ENCODE results near the gene OTOG. TPM values are rescaled to one million over a fixed set of nuclear protein-coding genes. Genes with fewer than 3 reads are reported as not detected.

The OTOG gene
- total RNA-seq, 4 donors from 2014 or later = 0.09 TPM; not detected in 3

DNA sequence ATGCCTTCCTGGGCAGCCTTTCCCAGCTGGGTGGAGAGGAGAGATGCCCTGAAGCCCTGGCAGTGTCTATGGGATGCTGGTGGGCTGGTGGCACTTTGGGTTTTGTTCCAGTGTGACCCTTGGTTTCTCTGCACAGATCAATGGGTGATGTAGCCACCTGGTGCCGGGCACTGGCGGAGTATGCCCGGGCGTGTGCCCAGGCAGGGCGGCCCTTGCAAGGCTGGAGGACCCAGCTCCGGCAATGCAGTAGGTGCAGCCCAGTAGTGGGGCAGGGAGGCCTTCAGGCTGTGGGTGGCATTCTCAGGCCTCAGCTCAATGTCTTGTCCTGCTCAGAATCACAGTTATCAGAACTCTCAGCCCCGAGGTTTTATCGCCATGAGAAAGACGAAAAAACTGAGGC is 11.9 kb downstream of the OTOG start:
- Histone ChIP-seq H3K36me3 (no peaks in the 10 kb centered on the region), H3K9me3 (no peaks in the 10 kb centered on the region), H3K27ac (no peak overlapping the region), H3K4me1 (no peaks in the 10 kb centered on the region), H3K27me3 (no peaks in the 10 kb centered on the region), H3K4me3 (no peak overlapping the region)
- no peak for DNase-seq
- TF ChIP-seq, protein P1, sequence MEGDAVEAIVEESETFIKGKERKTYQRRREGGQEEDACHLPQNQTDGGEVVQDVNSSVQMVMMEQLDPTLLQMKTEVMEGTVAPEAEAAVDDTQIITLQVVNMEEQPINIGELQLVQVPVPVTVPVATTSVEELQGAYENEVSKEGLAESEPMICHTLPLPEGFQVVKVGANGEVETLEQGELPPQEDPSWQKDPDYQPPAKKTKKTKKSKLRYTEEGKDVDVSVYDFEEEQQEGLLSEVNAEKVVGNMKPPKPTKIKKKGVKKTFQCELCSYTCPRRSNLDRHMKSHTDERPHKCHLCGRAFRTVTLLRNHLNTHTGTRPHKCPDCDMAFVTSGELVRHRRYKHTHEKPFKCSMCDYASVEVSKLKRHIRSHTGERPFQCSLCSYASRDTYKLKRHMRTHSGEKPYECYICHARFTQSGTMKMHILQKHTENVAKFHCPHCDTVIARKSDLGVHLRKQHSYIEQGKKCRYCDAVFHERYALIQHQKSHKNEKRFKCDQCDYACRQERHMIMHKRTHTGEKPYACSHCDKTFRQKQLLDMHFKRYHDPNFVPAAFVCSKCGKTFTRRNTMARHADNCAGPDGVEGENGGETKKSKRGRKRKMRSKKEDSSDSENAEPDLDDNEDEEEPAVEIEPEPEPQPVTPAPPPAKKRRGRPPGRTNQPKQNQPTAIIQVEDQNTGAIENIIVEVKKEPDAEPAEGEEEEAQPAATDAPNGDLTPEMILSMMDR (IDR thresholded peaks at IDR 0.05) = no peak
- TF ChIP-seq POLR2A (IDR thresholded peaks at IDR 0.05) = no peak

DNA sequence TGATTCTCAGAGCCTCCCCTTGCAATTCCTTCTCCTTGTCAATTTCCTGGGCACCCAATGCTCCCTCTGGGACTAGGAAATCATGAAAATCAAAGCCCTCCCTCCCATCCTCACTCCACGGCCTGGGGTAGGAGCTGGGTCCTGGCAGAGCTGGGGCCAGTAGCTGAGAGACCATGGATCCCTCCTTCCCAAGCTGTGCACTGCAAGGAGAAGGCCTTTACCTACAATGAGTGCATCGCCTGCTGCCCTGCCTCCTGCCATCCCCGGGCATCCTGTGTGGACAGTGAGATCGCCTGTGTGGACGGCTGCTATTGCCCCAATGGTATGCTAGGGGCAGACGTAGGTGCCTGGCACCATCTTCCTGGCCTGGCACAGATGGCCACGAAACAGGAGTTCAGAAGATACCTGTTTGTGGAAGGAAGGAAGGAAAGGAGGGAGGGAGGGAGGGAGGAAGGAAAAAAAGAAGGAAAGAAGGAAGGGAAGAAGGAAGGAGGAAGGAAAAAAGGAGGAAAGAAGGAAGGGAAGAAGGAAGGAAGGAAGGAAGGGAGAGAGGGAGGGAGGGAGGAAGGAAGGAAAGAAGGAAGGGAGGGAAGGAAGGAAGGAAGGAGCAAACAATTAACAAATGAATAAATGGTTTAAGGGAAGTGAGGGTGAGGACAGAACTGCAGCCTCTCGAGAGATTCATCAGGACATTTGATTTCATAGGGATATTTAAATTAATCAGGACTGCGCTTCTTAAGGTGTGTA is 12.5 kb downstream of the OTOG start:
- Histone ChIP-seq H3K4me1 (no peaks in the 10 kb centered on the region), H3K27me3 (no peaks in the 10 kb centered on the region), H3K27ac (no peak overlapping the region), H3K36me3 (no peaks in the 10 kb centered on the region), H3K4me3 (no peak overlapping the region), H3K9me3 (no peaks in the 10 kb centered on the region)
- no peak for DNase-seq
- TF ChIP-seq POLR2A (IDR thresholded peaks at IDR 0.05) = no peak
- TF ChIP-seq, protein P1 (IDR thresholded peaks at IDR 0.05) = no peak

DNA sequence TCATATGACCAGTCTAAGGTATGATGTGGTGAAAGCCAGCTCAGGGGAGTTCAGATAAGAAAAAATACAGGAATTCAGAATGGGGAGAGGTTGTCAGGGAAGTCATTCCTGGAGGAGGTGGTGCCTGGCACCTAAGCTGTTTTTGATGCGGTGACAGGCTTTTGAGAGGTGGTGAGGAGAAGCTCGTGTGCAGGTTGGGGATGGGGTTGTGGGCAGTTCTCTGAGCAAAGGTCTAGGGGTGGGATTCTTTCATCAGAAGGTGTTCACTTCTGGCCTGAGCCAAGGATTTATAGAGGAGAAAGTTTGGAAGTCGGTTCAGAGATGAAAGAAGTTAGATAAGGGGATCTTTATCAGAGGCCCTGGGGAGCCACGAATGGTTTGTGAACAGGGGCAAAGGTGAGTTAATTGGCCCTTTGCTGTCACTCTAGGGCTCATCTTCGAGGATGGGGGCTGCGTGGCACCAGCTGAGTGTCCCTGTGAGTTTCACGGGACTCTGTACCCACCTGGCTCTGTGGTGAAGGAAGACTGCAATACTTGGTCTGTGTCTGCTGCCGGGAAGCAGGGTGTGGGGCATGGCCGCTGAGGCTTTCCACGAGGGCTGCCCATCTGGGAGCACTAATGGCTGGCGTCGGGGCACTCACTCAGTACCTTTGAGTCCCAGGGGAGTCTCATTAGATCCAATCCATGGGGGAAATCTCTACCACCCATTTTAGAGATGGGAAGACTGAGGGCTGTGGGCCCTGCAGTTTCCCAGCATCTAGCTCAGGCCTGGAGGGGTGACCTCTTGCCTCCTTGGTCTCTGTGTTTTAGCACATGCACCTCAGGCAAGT is 13.4 kb downstream of the OTOG start:
- TF ChIP-seq, protein P1 (IDR thresholded peaks at IDR 0.05) = no peak
- TF ChIP-seq POLR2A (IDR thresholded peaks at IDR 0.05) = no peak
- Histone ChIP-seq H3K4me3 (no peak overlapping the region), H3K27me3 (no peaks in the 10 kb centered on the region), H3K27ac (no peak overlapping the region), H3K4me1 (no peaks in the 10 kb centered on the region), H3K36me3 (no peaks in the 10 kb centered on the region), H3K9me3 (no peaks in the 10 kb centered on the region)
- DNase-seq = peak in 1 of 3 donors; percentile 2

DNA sequence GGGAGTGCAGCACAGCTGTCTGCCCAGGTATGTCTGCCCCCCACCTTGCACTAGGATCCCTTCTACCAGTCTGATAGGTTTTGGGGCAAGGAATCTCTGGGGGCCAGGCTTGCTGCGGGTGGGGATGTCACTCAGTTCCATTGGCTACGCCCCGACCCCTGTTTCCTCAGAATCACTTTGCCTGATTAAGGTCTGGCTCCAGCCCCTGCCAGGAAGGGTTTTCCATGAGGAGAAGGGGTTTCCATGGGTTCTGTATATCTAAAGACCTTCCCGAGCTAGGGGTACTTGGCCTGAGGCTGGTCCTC is 14.0 kb downstream of the OTOG start:
- H3K27me3 ChIP-seq = no peaks in the 10 kb centered on the region
- H3K4me3 ChIP-seq = no peak overlapping the region
- peak in 1 of 3 donors; percentile 6 for DNase-seq
- no peaks in the 10 kb centered on the region for H3K36me3 ChIP-seq
- TF ChIP-seq, protein P1 (IDR thresholded peaks at IDR 0.05) = no peak
- TF ChIP-seq POLR2A (IDR thresholded peaks at IDR 0.05) = no peak
- no peak overlapping the region for H3K27ac ChIP-seq
- H3K9me3 ChIP-seq = no peaks in the 10 kb centered on the region
- no peaks in the 10 kb centered on the region for H3K4me1 ChIP-seq

DNA sequence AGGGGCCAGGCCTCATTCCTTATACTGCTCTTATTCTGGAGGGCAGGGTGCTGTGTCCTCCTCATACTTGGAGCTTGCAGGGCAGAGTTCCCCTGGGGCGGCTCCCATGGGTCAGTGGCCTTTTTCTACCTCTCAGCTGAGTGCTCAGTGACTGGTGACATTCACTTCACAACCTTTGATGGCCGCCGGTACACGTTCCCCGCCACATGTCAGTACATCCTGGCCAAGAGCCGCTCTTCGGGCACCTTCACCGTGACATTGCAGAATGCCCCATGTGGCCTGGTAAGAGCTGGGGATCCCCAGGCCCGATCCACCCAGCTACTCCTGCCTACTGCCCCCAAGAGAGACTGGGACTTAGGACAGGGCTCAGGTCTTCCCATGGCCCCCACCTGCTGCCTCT is 14.5 kb downstream of the OTOG start:
- no peaks in the 10 kb centered on the region for H3K36me3 ChIP-seq
- H3K4me3 ChIP-seq = no peak overlapping the region
- no peaks in the 10 kb centered on the region for H3K27me3 ChIP-seq
- H3K27ac ChIP-seq = no peak overlapping the region
- no peaks in the 10 kb centered on the region for H3K4me1 ChIP-seq
- TF ChIP-seq, protein P1 (IDR thresholded peaks at IDR 0.05) = no peak
- TF ChIP-seq POLR2A (IDR thresholded peaks at IDR 0.05) = no peak
- no peaks in the 10 kb centered on the region for H3K9me3 ChIP-seq
- peak in 2 of 3 donors; percentile 12 to 40 for DNase-seq

Data from Peyer's patch (tissue), 4 donors.